Heart right ventricle (tissue), 16 donors: ENCODE results near the gene TIGD4. TPM values are rescaled to one million over a fixed set of nuclear protein-coding genes. Genes with fewer than 3 reads are reported as not detected.

Source experiments
- ATAC-seq, 8 donors: fragments of 200-7000 bp; cut with Tn5 transposase; one replicate each; pipeline ENCODE4 v1.9.1; 2020; ENCODE audit warnings: mild to moderate bottlenecking in 8 of 8, moderate library complexity in 8 of 8, moderate number of reproducible peaks in 1 of 8
- DNase-seq, 2 donors: peaks; one replicate each; pipeline ENCODE4 v3.0.0-alpha.2; 2020
- H3K27ac ChIP-seq, 10 donors: fragments of 200-600 bp; sonication (generic) in 2 of 10; one replicate each; pipeline versions ENCODE4 v1.5.0 to v1.8.0; 2020 to 2022; ENCODE audit warnings: mild to moderate bottlenecking in 3 of 10
- H3K27me3 ChIP-seq, 7 donors: fragments of 200-600 bp; one replicate each; pipeline ENCODE4 v1.8.0; 2021 to 2022; ENCODE audit warnings: mild to moderate bottlenecking in 2 of 7
- H3K36me3 ChIP-seq, 9 donors: fragments of 200-600 bp; sonication (generic) in 1 of 9; one replicate each; pipeline versions ENCODE4 v1.5.0 to v1.8.0; 2020 to 2022; ENCODE audit warnings: mild to moderate bottlenecking in 2 of 9
- H3K4me1 ChIP-seq, 9 donors: fragments of 200-600 bp; sonication (generic) in 1 of 9; one replicate each; pipeline versions ENCODE4 v1.5.0 to v1.8.0; 2020 to 2022; ENCODE audit warnings: mild to moderate bottlenecking in 4 of 9
- H3K4me3 ChIP-seq, 10 donors: fragments of 200-600 bp; sonication (generic) in 2 of 10; one replicate each; pipeline versions ENCODE4 v1.5.0 to v1.8.0; 2020 to 2022; ENCODE audit warnings: mild to moderate bottlenecking in 7 of 10, moderate library complexity in 2 of 10
- H3K9me3 ChIP-seq, 11 donors: fragments of 200-600 bp in 10 of 11; sonication (generic) in 2 of 11; one replicate each; pipeline versions ENCODE4 v1.5.0 to v1.8.0; 2013 to 2022; ENCODE audit warnings: mild to moderate bottlenecking in 2 of 11, control low read depth in 1 of 11, moderate library complexity in 1 of 11
- CTCF ChIP-seq, 9 donors: fragments of 200-600 bp; sonication (generic) in 2 of 9; IDR thresholded peaks; one replicate each; pipeline versions ENCODE4 v1.5.0 to v1.8.0; 2021 to 2022; ENCODE audit warnings: antibody characterized with exemption in 9 of 9, mild to moderate bottlenecking in 5 of 9, moderate library complexity in 1 of 9
- WGBS, 2 donors: extraction: QIAGEN DNeasy Blood & Tissue Kit; methylation state at CpG; one replicate each; pipeline ENCODE4 v1.1.7; 2013; ENCODE audit warnings: inconsistent platforms in 1 of 2; 5-methylcytosine and 5-hydroxymethylcytosine counted together
- intact Hi-C, 10 donors: fragments of 100-400 bp; cut with DNase I; formaldehyde crosslinking; loops; one replicate each; pipeline versions ENCODE4 v1.11.1 to v1.14.2; 2022
- polyA plus RNA-seq, 2 donors: library from polyadenylated mRNA; stranded (reverse); fragments of 200-250 nt; gene quantifications; one replicate each; pipeline ENCODE4 v1.2.3, GENCODE V29; 2013
- total RNA-seq, 10 donors: library from RNA; stranded (reverse); fragmentation: NEBNext Ultra II Directional in 3 of 10; extraction: Animal tissue kit (Norgen Biotek cat#: 25700) in 3 of 10; gene quantifications; one replicate each; pipeline versions ENCODE4 v1.2.1 to v1.2.4, GENCODE V29; 2021 to 2023
- donor health status: Arrhythmogenic right ventricular cardiomyopathy.
- donor health status: ischemic (EF 13 %, LVEDD 7.1; RV severe dilation, severe dysfunction).
- donor health status: healthy with polysubstance abuse.
- donor health status: DM: no; HTN: yes; CAD: no.
- donor health status: DM: no; HTN: no; CAD: no.
- donor health status: ischemic (EF 25% LVEDD 6.9; RV normal size, moderate dysfunction).
- donor health status: ischemic (EF 25% LVEDD 5.7; RV mildly dilated, moderate dysfunction).
- donor health status: healthy.
- donor health status: DM: yes; HTN: yes; CAD: no.
- donor health status: Ischemic cardiomyopathy.
- donor health status: ischemic (EF 35%, LVEDD 5.7; RV mildly dilated, moderate dysfunction).
- donor health status: nonischemic (EF 11% LVEDD 7.7; RV severe dilation, severe dysfunction).
- donor health status: DM: yes; HTN: yes; CAD: no.
- donor health status: PGD.
- donor health status: ischemic (EF 29% LVEDD 5.4; RV normal size, mild dysfunction).
- donor health status: nonischemic (EF 23%, LVEDD 6.1; RV moderate dilation, normal function).

TIGD4 gene
- total and polyA plus RNA-seq, 12 donors, result 0.12 to 0.44 (median 0.19) TPM

GRCh38 chr4:152724494-152724893, 55.0 kb downstream of the TIGD4 start:
- Histone ChIP-seq H3K4me1 (no peaks in the 10 kb centered on the region), H3K9me3 (no peaks in the 10 kb centered on the region), H3K27me3 (no peaks in the 10 kb centered on the region), H3K36me3 (no peaks in the 10 kb centered on the region), H3K4me3 (no peak overlapping the region), H3K27ac (no peak overlapping the region)
- intact Hi-C loops, result no loop called here
- ATAC-seq (no peak), DNase-seq (no peak)
- WGBS, 2 donors, result 73 to 75% methylated on average over 5 of the region's 5 CpGs
- TF ChIP-seq CTCF (IDR thresholded peaks at IDR 0.05), result no peak

- ATAC-seq (no peak), DNase-seq (no peak)
- Histone ChIP-seq H3K4me1 (no peaks in the 10 kb centered on the region), H3K27me3 (no peaks in the 10 kb centered on the region), H3K36me3 (no peaks in the 10 kb centered on the region), H3K27ac (no peak overlapping the region), H3K9me3 (no peaks in the 10 kb centered on the region), H3K4me3 (no peak overlapping the region)
- no peak for TF ChIP-seq CTCF (IDR thresholded peaks at IDR 0.05)
- WGBS, 2 donors, result 67 to 80% methylated on average over 3 of the region's 3 CpGs
- intact Hi-C loops, result no loop called here
These were observed 56.3 kb downstream of the TIGD4 start for GRCh38 chr4:152723236-152723635.

DNA sequence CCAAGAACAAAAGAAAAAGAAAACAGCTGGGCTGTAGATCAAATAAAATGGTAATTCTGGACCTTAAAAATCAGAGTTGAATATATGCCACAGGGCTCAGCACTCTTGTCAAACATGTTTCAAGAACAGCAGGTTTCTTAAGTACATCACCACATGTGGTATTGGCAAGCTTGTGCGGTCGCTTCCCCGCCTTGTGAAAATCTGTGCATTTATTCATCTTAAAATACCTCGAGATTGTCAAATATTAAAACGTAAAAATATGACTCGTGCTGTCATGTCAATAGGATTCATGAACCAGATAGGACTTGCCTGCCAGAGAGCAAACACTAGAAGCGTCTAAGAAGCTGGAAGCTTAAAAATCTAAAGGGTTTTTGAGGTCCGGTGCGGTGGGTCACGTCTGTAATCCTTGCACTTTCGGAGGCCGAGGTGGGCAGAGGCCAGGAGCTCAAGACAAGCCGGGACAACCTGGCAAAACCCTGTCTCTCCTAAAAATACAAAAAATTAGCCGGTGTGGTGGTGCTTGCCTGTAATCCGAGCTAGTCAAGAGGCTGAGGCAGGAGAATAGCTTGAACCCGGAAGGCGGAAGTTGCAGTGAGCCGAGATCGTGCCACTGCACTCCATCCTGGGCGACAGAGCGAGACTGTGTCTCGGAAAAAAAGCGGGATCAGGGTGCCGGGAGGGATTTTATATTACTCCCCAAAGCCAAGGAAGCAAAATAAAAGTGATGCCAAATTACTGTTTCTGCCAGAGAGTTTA, 59.6 kb downstream of the TIGD4 start:
- Histone ChIP-seq H3K36me3 (no peaks in the 10 kb centered on the region), H3K4me1 (no peaks in the 10 kb centered on the region), H3K9me3 (peaks cover 0 to 4% (median 0%) of the 10 kb centered on the region in 11 donors), H3K27ac (peak overlapping the region in 1 of 10 donors; percentile 7), H3K4me3 (peak overlapping the region in 4 of 10 donors; percentile 8 to 33 (median 26)), H3K27me3 (no peaks in the 10 kb centered on the region)
- DNase-seq, result no peak
- no peak for TF ChIP-seq CTCF (IDR thresholded peaks at IDR 0.05)
- ATAC-seq, result no peak
- 67 to 85% methylated on average over 24 of the region's 24 CpGs for WGBS, 2 donors
- intact Hi-C loops, result no loop called here

Other genes with a start within 250 kb of the TIGD4 start
- 10 to 100 TPM; 59.5 to 87.6 (median 71.7) TPM for gene FBXW7, start 243.6 kb downstream of the TIGD4 start, total RNA-seq
- gene FBXW7, start 243.6 kb downstream of the TIGD4 start, polyA plus RNA-seq, result 10 to 100 TPM; 12.1 to 52.5 TPM
- gene TMEM154, start 99.7 kb downstream of the TIGD4 start, total RNA-seq, result 1 to 10 TPM; 1.1 to 5.4 (median 2.2) TPM
- gene TMEM154, start 99.7 kb downstream of the TIGD4 start, polyA plus RNA-seq, result under 1 TPM; 0.25 to 0.44 TPM
- 10 to 100 TPM; 11.3 to 18.7 (median 14.9) TPM for gene ARFIP1, start 224 bp upstream of the TIGD4 start, total RNA-seq
- gene ARFIP1, start 224 bp upstream of the TIGD4 start, polyA plus RNA-seq, result 10 to 100 TPM in 1 of 2 donors, 1 to 10 TPM in 1; 7.4 to 17.6 TPM
- gene FHDC1, start 156.6 kb upstream of the TIGD4 start, total RNA-seq, result under 1 TPM; 0.08 to 0.43 (median 0.18) TPM
- gene FHDC1, start 156.6 kb upstream of the TIGD4 start, polyA plus RNA-seq, result under 1 TPM; 0.19 to 0.29 TPM